Measurements from ENCODE around the gene FBXO21.
"Not testable (repeated sequence)": the region's sequence is repeated elsewhere in the genome, so short reads cannot be mapped to it uniquely, and the experiment has no call there.

Gene FBXO21

DNA sequence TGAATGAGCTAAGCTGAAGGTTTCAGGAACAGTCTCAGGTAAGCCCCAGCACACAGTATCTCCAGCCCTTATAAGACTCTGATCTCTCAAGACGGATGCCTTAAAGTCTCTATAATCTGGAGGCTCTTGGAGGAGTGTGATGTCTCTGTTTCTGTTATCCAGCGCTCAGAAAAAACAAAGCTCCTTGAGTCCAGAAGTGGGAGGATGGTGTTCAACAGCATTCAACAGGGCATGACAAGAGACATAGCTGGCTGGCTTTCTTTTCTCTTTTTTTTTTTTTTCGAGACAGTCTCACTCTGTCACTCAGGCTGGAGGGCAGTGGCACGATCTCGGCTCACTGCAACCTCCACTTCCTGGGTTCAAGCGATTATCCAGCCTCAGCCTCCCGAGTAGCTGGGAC, 59.5 kb downstream of the FBXO21 start:
- no peak for DNase-seq

DNA sequence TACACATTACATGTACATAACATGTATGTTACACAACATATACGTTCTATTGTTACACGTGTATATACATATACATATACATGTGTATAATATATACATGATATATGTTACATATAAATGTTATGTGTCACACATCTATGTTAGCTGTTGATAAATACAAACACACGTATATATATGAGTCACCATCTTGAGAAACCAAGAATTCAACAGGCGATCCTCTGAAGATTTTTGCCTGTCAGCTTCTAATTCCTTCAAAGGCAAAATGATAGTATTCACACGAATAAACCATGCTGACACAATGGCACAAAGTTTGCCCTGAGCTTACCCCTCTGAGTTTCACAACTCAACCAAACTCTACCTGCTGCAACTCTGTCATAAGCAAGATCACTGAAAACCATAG, 60.9 kb downstream of the FBXO21 start:
- no peak for DNase-seq

DNA sequence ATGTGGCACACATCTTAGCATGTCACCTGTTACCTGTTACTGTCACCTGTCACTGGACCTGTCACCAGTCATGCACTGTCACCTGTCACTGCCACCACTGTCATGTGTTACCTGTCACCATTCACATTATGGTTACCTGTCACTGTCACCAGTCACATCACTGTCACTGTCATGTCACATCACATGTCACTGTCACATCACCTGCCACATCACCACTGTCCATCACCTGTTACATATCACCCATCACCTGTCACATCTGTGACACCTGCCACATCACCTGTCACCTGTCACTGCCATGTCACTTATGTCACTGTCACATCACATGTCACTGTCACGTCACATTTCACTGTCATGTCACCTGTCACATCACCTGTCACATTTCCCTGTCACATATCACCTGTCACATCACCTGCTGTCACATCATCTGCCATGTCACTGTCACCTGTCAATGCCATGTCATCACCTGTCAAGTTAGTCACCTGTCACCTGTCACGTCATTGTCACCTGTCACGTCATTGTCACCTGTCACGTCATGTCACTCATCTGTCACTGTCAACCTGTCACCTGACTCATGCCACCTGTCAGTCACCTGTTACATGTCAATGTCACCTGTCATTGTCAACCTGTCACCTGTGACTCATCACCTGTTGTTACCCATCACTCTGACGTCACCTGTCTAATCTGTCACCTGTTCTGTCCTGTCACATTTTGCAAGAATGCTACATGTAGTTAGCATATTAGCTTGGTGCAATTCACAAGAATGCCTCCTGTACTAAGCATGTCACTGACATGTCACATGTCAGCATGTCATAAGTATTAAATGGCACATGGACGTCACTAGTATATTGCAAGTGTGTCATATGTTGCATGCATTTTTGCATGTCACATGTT, 62.1 kb downstream of the FBXO21 start:
- DNase-seq: no peak

DNA sequence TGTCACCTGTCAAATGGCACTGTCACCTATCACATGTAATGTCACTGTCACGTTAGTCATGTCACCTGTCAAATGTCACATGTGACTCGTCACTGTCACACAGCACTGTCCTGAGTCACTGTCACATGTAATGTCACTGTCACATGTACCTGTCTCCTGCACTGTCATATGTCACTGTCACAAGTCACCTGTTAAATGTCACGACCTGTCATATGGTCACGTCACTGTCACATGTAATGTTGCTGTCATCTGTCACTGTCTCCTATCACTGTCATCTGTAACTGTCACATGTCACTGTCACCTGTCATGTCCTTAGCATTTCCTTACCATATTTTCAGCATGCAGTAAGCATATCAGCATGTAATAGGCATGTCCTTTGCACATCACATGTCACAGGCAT, 63.9 kb downstream of the FBXO21 start:
- no peak for DNase-seq

DNA sequence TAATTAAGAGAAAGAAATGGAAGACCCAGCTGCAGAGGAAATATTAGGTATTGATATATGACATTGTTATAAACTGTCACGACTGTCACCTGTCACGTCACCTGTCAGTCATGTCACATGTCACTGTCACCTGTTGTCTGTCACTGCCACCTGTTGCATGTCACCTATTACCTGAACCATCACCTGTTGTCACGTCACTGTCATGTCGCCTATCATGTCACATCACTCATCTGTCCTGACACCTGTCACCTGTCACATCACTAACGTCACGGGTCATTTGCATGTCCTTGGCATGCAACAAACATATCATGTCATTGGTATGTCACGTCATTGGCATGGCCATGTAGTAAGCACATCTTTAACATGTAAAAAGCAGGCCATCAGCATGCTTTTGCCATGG, 64.5 kb downstream of the FBXO21 start:
- DNase-seq: no peak

DNA sequence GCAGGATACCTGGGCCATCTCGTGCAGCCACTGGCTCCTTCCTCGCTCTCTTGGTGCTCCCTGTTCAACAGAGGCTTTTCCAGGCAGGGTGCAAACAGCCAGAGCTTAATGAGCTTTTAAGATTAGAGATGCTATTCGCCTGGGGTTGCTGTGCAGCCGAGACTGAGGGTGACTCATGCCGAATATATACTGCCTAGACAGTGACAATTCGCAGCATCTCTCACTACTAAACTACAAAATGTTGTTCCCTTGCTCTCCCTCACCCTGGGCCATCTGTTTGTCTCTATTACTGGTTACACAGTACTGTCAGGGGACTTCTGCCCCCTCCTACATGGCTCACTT, 65.0 kb downstream of the FBXO21 start:
- DNase-seq: no peak

DNA sequence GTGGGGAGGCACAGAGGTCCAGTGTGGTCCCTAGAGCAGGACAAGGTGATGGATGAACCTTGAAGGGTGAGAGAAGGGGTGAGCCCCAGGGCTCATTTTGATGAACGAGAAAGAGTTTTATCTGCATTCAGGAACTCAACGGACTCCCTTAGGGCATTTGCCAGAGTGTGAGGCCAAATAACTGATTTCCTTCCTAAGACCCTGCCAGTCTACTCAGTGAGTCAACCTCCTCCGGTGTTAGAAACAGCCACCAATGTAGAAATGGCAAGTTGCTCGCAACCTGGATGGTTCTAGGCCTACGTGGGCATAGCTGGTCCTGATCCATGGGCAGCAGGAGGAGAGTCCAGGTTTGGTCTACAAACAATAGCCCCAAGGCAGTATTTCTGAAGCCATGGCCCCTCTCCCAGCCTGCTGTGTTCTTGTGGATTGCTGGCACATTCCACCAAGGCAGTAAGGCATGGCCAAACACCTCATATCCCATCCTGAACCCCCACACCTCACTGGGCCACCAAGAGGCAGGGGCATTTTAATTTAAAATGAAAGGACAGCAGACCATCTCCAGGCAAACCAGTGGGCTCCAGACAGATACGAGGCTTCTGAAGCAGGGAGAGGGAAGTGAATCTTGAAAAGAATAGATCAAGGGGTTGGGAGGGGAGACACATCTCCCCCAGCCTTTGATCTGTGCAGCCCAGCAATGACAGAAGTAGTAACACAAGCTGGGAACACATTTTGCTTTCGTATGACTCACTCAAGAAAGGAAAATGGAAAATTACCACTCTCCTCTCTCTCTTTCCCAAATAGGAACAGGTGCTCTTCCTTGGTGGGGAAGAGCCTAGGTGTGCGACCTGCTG, 65.6 kb downstream of the FBXO21 start:
- no peak for DNase-seq

DNA sequence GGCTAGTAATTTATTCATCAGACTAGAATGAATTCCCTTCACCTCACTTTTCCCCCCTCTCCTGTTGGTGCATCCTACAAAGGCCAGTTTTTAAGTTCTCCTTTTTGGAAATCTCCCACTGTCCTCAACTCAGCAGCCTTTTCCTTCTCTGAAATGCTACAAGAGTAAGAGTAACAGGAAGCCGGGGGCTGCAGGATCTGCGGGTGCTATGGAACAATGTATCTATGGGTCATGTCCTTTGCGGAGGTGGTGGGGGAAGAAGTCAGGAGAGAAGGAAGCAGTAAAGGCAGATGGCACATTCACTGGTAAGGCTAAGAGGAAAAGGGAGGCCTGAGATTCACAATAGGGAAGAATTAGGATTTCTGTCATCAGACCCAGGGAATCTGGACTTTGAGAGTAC, 68.8 kb downstream of the FBXO21 start:
- DNase-seq: no peak

DNA sequence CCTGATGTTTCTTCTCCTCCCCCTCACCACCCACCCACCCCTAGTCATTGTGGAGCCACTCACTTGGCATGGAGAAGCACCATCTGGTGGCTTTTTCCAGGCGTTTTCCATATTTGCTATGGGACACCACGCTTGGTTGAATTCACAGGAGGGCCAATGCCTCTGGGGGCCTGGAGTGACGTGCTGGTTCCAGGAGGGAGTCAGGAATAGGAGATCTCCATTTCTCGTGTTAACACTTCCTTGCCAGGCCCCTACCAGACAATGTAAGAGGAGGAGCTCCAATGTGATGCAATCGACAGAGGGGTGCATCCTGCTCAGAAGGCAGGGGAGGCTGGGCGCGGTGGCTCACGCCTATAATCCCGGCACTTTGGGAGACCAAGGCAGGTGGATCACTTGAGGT, 69.5 kb downstream of the FBXO21 start:
- no peak for DNase-seq

DNA sequence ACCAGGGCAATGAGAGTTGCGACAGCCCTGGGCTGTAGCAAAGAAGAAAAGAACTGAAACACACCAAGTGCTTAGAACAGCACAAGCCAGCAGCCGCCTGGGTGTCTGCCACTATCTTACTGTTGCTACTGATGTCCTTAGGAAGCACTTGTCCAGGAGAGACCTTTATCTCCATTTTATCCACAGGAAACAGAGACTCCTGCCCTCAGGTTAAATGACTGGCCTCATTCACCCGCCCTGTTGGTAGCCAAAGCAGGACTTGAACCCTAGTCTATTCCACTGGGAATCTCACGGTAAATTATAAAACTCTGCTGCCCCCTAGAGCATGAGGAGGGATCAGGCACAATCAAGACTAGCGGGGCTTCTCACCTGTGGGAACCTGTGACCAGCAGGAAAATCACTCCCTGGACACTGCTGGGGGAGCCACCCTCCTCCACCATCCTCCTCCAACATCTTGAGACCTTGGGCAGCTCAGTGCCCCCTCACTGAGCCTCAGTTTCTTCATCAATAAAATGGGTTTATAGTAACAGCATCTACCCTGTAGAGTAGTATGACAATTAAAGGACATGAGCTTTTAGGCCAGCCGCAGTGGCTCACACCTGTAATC, 70.6 kb downstream of the FBXO21 start:
- peak; percentile 52 for DNase-seq

DNA sequence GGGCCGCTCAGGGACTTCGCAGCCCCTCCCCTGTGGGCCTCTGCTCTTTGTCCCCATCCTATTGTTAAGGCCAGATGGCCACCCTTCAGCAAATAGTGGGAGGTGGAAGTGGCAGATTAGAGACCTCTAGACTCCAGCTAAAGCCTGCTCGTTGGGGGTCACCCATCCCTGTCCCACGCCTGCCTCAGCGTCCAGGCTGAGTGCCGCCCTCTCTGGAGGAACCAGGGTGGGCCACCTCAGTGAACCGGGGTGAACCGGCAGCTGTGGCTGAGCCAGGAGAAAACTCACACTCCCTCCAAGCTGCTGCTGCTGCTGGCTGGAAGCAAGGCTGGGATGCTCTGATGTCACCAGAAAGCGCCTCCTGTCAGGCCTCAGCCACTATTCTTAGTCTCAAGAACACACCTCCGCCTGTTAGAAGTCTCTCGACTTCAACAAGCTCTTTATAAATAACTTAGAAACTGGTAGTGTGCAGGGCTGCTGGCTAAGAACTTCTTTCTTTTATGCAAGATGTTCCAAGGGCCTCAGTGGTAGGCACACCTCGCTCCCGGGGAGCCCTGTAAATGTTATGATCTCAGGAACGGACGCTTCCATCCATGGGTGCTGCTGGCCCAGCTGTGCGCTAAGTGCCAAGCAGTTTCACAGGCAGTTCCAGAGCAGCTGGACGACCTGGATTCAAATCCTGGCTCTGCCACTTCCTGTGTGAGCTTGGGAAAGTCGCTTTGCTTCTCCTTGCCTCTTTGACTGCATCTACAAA, 71.3 kb downstream of the FBXO21 start:
- DNase-seq: no peak

DNA sequence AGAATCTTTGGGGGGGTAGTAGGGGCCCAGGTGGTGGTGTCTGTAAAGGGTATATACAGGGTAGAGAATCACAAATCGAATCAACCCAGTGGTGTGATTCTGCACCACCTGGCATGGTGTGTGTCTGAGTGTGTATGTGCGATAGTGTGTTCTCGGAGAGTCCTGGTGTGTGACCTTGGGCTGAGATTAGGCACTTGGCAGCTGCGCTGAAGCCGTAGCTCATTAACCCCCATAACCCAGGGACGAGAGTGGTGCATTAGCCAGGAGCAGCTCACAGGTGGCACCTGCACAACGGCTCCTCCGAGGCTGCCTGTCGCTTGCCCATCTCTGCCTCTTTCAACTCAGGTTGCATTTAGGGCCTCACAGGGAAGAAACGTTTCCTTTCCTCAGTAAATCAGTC, 75.5 kb downstream of the FBXO21 start:
- DNase-seq: no peak

DNA sequence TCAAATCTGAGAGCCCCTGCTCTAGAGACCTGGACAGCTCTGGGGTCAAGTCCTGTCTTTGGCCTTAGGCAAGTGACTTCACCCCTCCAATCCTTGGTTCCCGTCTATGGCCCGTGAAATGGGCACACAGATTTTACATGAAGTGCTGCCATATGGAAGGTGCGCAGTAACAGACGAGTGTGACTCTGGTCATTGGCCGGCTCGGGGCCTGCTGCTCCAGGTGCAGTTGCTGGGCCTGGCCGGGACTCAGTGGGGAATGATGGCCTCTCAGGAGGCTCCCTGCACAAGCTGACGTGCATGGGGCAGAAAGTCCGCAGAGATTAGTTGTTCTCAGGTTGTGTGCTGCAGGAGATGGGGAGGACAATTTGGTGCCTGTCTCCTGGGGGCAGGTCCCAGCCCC, 77.0 kb downstream of the FBXO21 start:
- no peak for DNase-seq

DNA sequence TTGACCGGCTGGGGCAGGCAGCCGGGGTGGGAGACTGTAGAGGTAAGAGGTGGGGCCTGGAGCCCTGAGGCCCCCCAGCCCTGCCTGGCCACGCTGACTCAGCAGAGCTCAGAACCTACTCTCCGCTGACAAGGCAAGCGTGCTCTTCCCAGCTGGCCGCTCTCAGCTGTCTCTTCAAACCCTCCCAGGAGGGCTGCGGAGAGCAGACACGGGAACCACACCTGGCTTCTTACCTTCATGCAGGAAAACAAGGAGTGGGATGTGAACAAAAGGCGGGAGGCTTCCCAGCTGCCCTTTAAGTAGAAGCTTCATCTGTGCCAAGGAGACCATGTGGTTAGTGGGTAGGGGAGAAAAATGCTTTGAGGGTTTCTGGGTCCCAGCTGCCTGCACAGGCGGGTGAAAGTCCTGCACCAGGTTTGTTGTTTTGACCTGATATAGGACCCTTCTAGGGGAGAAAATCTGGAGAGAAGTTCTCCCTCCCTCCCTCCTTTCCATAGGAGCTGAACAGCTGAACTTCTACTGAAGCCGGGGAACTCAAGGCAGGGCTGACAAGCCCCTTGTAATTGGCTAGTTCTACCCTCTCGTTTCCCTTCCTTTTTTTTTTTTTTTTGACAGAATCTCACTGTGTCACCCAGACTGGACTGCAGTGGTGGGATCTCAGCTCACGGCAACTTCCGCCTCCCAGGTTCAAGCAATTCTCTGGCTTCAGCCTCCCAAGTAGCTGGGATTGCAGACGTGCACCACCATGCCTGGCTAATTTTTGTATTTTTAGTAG, 78.3 kb downstream of the FBXO21 start:
- DNase-seq: no peak

DNA sequence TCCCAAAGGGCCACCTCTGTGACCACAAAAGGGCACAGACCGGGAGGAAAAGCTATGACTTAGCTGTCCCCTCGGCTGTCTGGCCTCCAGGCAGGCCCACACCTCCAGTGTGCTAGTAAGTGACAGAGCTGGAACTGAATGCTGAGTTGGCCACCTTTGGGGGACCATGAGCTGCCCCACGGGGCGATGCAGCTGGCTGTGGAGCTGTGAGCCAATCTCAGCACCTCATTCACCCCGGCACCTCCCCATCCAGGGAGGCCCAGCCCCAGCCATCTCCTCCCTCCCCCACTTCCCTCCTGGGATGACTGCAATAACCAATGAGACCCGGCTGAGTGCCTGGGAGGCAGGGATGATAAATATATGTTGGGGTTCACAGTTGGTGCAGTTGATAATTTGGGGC, 78.9 kb downstream of the FBXO21 start:
- DNase-seq: no peak

DNA sequence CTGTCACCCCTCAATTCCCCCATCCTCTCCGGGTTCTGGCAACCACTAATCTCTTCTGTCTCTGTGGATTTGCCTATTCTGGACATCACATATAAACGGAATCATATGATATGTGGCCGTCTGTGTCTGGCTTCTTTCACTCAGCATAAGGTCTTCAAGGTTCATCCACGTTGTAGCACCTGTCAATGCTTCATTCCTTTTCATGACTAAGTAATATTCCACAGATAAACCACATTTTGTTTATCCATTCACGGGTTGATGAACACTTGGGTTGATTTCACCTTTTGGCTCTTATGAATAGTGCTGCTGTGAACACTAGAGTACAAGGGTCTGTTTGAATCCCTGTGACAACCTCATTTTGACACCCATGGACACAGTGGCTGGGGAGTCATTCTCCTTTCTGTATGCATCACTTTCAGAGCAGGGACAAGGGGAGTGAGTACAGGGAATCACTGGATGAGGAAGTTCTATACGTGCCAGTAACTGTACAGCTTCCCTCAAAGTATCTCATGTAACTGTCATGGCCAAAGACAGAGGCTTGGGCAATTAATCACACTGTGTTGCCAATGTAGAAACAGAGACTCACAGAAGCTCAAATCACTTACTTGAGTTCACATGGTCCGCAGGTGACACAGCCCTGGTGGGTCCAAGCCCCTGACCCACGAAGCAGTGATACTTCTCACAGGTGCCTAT, 80.2 kb downstream of the FBXO21 start:
- no peak for DNase-seq

DNA sequence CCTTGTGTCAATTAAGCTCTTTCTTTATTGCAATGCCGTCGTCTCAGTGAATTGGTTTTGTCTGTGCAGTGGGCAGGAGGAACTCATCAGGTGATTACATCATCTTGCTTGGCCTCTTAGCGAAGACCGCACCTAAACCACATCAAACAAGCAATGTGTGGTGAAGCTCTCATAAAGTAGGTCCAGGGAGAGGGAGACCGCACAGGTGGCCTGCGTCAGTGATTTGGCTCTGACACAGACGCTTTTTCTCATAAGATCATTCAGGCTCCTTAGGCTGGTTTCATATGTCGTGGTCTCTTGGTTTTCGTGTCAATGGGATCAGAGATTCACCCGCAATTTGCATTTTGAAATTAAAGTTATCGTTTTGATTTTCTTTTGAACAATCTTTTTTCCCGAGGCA, 84.4 kb downstream of the FBXO21 start:
- DNase-seq: no peak

DNA sequence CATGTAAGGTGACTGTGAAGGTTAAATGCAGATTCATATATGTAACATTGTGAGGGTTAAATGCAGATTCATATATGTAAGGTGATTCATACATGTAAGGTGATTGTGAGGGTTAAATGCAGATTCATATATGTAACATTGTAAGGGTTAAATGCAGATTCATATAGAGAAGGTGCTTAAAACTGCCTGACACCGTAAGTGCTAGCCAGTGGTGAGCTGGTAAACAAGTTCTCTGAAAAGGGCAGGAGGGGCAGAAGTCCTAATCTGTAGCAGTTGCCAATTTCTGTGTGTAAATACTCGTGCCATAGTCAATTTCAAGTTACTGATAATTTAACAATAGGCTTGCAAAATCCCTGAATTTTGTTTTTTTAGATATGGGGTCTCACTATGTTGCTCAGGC, 86.3 kb downstream of the FBXO21 start:
- DNase-seq: not testable (repeated sequence)

DNA sequence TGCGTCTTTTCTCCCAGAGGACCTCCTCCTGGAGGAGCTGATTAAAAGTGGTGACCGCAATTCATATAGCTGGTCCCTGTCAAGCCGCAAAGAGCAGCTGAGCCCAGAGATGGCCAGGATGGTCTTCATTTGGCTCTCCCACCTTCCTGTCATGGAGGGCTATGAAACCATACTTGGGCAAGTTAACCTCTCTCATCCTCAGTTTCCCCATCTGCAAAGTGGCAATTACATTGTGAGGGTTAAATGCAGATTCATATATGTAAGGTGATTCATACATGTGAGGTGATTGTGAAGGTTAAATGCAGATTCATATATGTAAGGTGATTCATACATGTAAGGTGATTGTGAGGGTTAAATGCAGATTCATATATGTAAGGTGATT, 87.5 kb downstream of the FBXO21 start:
- no peak for DNase-seq

DNA sequence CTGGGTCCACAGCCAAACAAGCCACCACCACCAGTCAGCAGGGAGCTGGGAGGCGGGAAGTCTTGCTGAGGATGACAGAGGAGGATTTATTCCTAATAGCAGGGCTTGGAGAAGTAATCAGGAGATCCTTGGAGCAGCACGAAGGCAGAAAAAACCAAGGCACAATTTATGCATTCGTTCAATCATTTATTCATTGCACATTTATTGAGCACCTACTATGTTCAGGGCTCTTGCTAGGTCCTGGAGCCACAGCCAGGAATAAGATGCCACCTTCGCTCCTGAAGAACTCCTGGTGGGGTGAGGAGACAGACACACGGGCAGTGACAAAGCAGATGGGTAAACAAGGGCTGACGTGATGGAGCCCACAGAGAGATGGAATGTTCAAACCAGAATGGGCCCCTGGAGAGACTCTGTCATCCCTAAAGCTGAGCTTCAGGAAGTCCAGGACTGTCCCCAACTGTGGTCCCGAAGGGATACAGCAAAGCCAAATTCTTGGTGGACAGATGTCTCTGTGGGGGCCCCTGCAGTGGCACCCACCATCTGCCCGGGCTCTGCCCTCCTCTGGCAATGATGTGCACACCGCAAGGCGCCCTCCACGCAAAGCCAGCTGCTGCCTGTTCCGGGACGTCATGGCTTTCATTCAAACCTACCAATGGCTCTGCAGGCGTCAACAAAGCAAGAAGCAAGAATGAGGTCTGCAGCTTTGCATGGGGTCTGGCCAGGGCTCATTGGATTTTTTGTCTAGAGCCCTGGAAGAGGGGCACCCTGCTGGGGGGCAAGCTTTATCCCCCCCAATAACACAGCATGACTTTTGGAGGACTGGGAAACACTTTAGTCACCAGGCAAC, 88.1 kb downstream of the FBXO21 start:
- no peak for DNase-seq
